Right lobe of liver (tissue), 4 donors: ENCODE data around the gene AFF4.

Source experiments
- CTCF ChIP-seq, 4 donors: fragments of 200-600 bp in 3 of 4; fragments of 450-650 bp in 1 of 4; IDR thresholded peaks; one replicate each; pipeline versions ENCODE4 v1.5.1 to v1.8.0; 2016 to 2022; ENCODE audit warnings: antibody characterized with exemption in 4 of 4, mild to moderate bottlenecking in 2 of 4
- POLR2A ChIP-seq: fragments of 450-650 bp; IDR thresholded peaks from one replicate; pipeline ENCODE4 v1.6.1; 2017; ENCODE audit warnings: antibody characterized with exemption, mild to moderate bottlenecking
- donor health status: DM: no; HTN: no; CAD: no.
- donor health status: DM: no; HTN: no; CAD: no.
- donor health status: DM: no; HTN: yes; CAD: no.

DNA sequence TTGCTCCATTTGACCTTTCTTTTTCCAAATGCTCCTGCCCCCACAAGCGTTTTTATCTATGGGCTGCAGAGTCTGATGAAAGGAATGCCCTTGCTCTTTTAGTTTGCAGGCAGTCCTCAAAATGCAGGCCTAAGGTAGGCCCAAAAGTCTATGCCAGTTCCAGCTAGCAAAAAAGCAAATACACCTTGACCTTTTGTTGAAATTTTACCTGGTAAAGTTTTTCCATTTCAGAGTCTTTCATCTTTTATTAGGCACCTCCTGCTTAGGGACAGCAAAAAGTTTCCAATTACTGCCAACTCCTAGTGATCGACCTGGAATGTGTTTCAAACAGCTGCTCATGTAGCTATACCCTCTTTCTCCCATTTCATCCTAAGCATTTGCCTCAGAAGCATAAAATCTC lies 92.6 kb downstream of the AFF4 start:
- TF ChIP-seq CTCF (IDR thresholded peaks at IDR 0.05) (no peak), POLR2A (peak; percentile 58)
